Measurements from ENCODE around the gene RTL3.

Gene RTL3

GRCh38 chrX:78693536-78693935 lies 34.4 kb upstream of the RTL3 start:
- no peak for DNase-seq
- Histone ChIP-seq H2BK120ac (ENCODE audit: insufficient read depth, low read length, poor library complexity) (no peak overlapping the region), H3K9me3 (ENCODE audit: insufficient read depth, low read depth, low read length) (no peaks in the 10 kb centered on the region), H2BK12ac (ENCODE audit: low read length) (no peak overlapping the region), H3K4me2 (ENCODE audit: low read length) (no peak overlapping the region), H3K4me1 (ENCODE audit: control insufficient read depth in 1 of 2, insufficient read depth in 2 of 2, low read length in 2 of 2) (no peaks in the 10 kb centered on the region), H4K12ac (ENCODE audit: low read depth, low read length) (no peak overlapping the region), H3K4ac (ENCODE audit: low read depth, low read length) (no peak overlapping the region), H3K4me3 (ENCODE audit: low read depth, low read length) (no peak overlapping the region), H3K79me1 (ENCODE audit: low read length) (no peaks in the 10 kb centered on the region), H3K27me3 (ENCODE audit: insufficient read depth, low read length) (no peaks in the 10 kb centered on the region), H3K9ac (ENCODE audit: low read length) (no peak overlapping the region), H2AFZ (ENCODE audit: insufficient read depth, low read length, poor library complexity) (no peak overlapping the region), H4K91ac (ENCODE audit: low read depth, low read length) (no peak overlapping the region), H3K18ac (ENCODE audit: low read length) (no peak overlapping the region), H2AK5ac (ENCODE audit: low read length) (no peak overlapping the region), H4K8ac (ENCODE audit: low read depth, low read length) (no peak overlapping the region), H3K79me2 (ENCODE audit: control insufficient read depth, insufficient read depth, low read length, poor library complexity) (no peaks in the 10 kb centered on the region), H3K27ac (ENCODE audit: low read depth, low read length) (no peak overlapping the region), H2BK5ac (ENCODE audit: low read depth, low read length, poor library complexity) (no peak overlapping the region), H3K36me3 (ENCODE audit: control insufficient read depth in 1 of 2, insufficient read depth in 2 of 2, low read length in 2 of 2) (no peaks in the 10 kb centered on the region), H3K14ac (ENCODE audit: low read length) (no peak overlapping the region), H3K23ac (ENCODE audit: low read length) (no peak overlapping the region)
- WGBS (ENCODE audit: extremely low coverage, insufficient coverage, insufficient read length) = no CpG with 5 or more reads among the region's 3 CpGs

GRCh38 chrX:78693012-78693411 lies 33.9 kb upstream of the RTL3 start:
- Histone ChIP-seq H3K4me2 (ENCODE audit: low read length) (no peak overlapping the region), H3K4ac (ENCODE audit: low read depth, low read length) (no peak overlapping the region), H2AK5ac (ENCODE audit: low read length) (no peak overlapping the region), H3K36me3 (ENCODE audit: control insufficient read depth in 1 of 2, insufficient read depth in 2 of 2, low read length in 2 of 2) (no peaks in the 10 kb centered on the region), H3K9ac (ENCODE audit: low read length) (no peak overlapping the region), H2BK5ac (ENCODE audit: low read depth, low read length, poor library complexity) (no peak overlapping the region), H3K4me1 (ENCODE audit: control insufficient read depth in 1 of 2, insufficient read depth in 2 of 2, low read length in 2 of 2) (no peaks in the 10 kb centered on the region), H3K14ac (ENCODE audit: low read length) (no peak overlapping the region), H4K91ac (ENCODE audit: low read depth, low read length) (no peak overlapping the region), H3K9me3 (ENCODE audit: insufficient read depth, low read depth, low read length) (no peaks in the 10 kb centered on the region), H3K23ac (ENCODE audit: low read length) (no peak overlapping the region), H2BK120ac (ENCODE audit: insufficient read depth, low read length, poor library complexity) (no peak overlapping the region), H3K18ac (ENCODE audit: low read length) (no peak overlapping the region), H3K27me3 (ENCODE audit: insufficient read depth, low read length) (no peaks in the 10 kb centered on the region), H3K79me1 (ENCODE audit: low read length) (no peaks in the 10 kb centered on the region), H3K27ac (ENCODE audit: low read depth, low read length) (no peak overlapping the region), H3K79me2 (ENCODE audit: control insufficient read depth, insufficient read depth, low read length, poor library complexity) (no peaks in the 10 kb centered on the region), H4K12ac (ENCODE audit: low read depth, low read length) (no peak overlapping the region), H2BK12ac (ENCODE audit: low read length) (no peak overlapping the region), H4K8ac (ENCODE audit: low read depth, low read length) (no peak overlapping the region), H3K4me3 (ENCODE audit: low read depth, low read length) (no peak overlapping the region), H2AFZ (ENCODE audit: insufficient read depth, low read length, poor library complexity) (no peak overlapping the region)
- no CpG with 5 or more reads among the region's 3 CpGs for WGBS (ENCODE audit: extremely low coverage, insufficient coverage, insufficient read length)
- DNase-seq = no peak

GRCh38 chrX:78687586-78687985 lies 28.5 kb upstream of the RTL3 start:
- Histone ChIP-seq H2BK12ac (ENCODE audit: low read length) (no peak overlapping the region), H4K12ac (ENCODE audit: low read depth, low read length) (no peak overlapping the region), H3K79me2 (ENCODE audit: control insufficient read depth, insufficient read depth, low read length, poor library complexity) (no peaks in the 10 kb centered on the region), H3K4me1 (ENCODE audit: control insufficient read depth in 1 of 2, insufficient read depth in 2 of 2, low read length in 2 of 2) (no peaks in the 10 kb centered on the region), H2AFZ (ENCODE audit: insufficient read depth, low read length, poor library complexity) (no peak overlapping the region), H3K4me3 (ENCODE audit: low read depth, low read length) (no peak overlapping the region), H3K4ac (ENCODE audit: low read depth, low read length) (no peak overlapping the region), H4K91ac (ENCODE audit: low read depth, low read length) (no peak overlapping the region), H3K36me3 (ENCODE audit: control insufficient read depth in 1 of 2, insufficient read depth in 2 of 2, low read length in 2 of 2) (no peaks in the 10 kb centered on the region), H3K79me1 (ENCODE audit: low read length) (no peaks in the 10 kb centered on the region), H3K9ac (ENCODE audit: low read length) (no peak overlapping the region), H3K23ac (ENCODE audit: low read length) (no peak overlapping the region), H4K8ac (ENCODE audit: low read depth, low read length) (no peak overlapping the region), H2AK5ac (ENCODE audit: low read length) (no peak overlapping the region), H3K14ac (ENCODE audit: low read length) (no peak overlapping the region), H3K18ac (ENCODE audit: low read length) (no peak overlapping the region), H3K9me3 (ENCODE audit: insufficient read depth, low read depth, low read length) (no peaks in the 10 kb centered on the region), H2BK120ac (ENCODE audit: insufficient read depth, low read length, poor library complexity) (no peak overlapping the region), H2BK5ac (ENCODE audit: low read depth, low read length, poor library complexity) (no peak overlapping the region), H3K4me2 (ENCODE audit: low read length) (no peak overlapping the region), H3K27me3 (ENCODE audit: insufficient read depth, low read length) (no peaks in the 10 kb centered on the region), H3K27ac (ENCODE audit: low read depth, low read length) (no peak overlapping the region)
- no CpG with 5 or more reads among the region's 2 CpGs for WGBS (ENCODE audit: extremely low coverage, insufficient coverage, insufficient read length)
- DNase-seq = no peak

GRCh38 chrX:78673246-78673645 lies 14.1 kb upstream of the RTL3 start:
- Histone ChIP-seq H2BK5ac (ENCODE audit: low read depth, low read length, poor library complexity) (no peak overlapping the region), H2AK5ac (ENCODE audit: low read length) (no peak overlapping the region), H3K4me1 (ENCODE audit: control insufficient read depth in 1 of 2, insufficient read depth in 2 of 2, low read length in 2 of 2) (no peaks in the 10 kb centered on the region), H3K23ac (ENCODE audit: low read length) (no peak overlapping the region), H4K8ac (ENCODE audit: low read depth, low read length) (no peak overlapping the region), H3K18ac (ENCODE audit: low read length) (no peak overlapping the region), H3K79me1 (ENCODE audit: low read length) (no peaks in the 10 kb centered on the region), H3K79me2 (ENCODE audit: control insufficient read depth, insufficient read depth, low read length, poor library complexity) (no peaks in the 10 kb centered on the region), H3K4me2 (ENCODE audit: low read length) (no peak overlapping the region), H4K91ac (ENCODE audit: low read depth, low read length) (no peak overlapping the region), H3K27me3 (ENCODE audit: insufficient read depth, low read length) (no peaks in the 10 kb centered on the region), H2BK12ac (ENCODE audit: low read length) (no peak overlapping the region), H3K36me3 (ENCODE audit: control insufficient read depth in 1 of 2, insufficient read depth in 2 of 2, low read length in 2 of 2) (no peaks in the 10 kb centered on the region), H3K27ac (ENCODE audit: low read depth, low read length) (no peak overlapping the region), H3K9me3 (ENCODE audit: insufficient read depth, low read depth, low read length) (no peaks in the 10 kb centered on the region), H3K4me3 (ENCODE audit: low read depth, low read length) (no peak overlapping the region), H4K12ac (ENCODE audit: low read depth, low read length) (no peak overlapping the region), H2BK120ac (ENCODE audit: insufficient read depth, low read length, poor library complexity) (no peak overlapping the region), H3K9ac (ENCODE audit: low read length) (no peak overlapping the region), H3K4ac (ENCODE audit: low read depth, low read length) (no peak overlapping the region), H3K14ac (ENCODE audit: low read length) (no peak overlapping the region), H2AFZ (ENCODE audit: insufficient read depth, low read length, poor library complexity) (no peak overlapping the region)
- no peak for DNase-seq

GRCh38 chrX:78665342-78665741 lies 6.2 kb upstream of the RTL3 start:
- Histone ChIP-seq H3K14ac (ENCODE audit: low read length) (no peak overlapping the region), H2BK5ac (ENCODE audit: low read depth, low read length, poor library complexity) (no peak overlapping the region), H3K9ac (ENCODE audit: low read length) (no peak overlapping the region), H3K4ac (ENCODE audit: low read depth, low read length) (no peak overlapping the region), H2BK12ac (ENCODE audit: low read length) (no peak overlapping the region), H2AFZ (ENCODE audit: insufficient read depth, low read length, poor library complexity) (no peak overlapping the region), H3K79me2 (ENCODE audit: control insufficient read depth, insufficient read depth, low read length, poor library complexity) (no peaks in the 10 kb centered on the region), H3K4me2 (ENCODE audit: low read length) (no peak overlapping the region), H2BK120ac (ENCODE audit: insufficient read depth, low read length, poor library complexity) (no peak overlapping the region), H2AK5ac (ENCODE audit: low read length) (no peak overlapping the region), H4K12ac (ENCODE audit: low read depth, low read length) (no peak overlapping the region), H4K91ac (ENCODE audit: low read depth, low read length) (no peak overlapping the region), H3K27ac (ENCODE audit: low read depth, low read length) (no peak overlapping the region), H3K79me1 (ENCODE audit: low read length) (no peaks in the 10 kb centered on the region), H3K18ac (ENCODE audit: low read length) (no peak overlapping the region), H4K8ac (ENCODE audit: low read depth, low read length) (no peak overlapping the region), H3K36me3 (ENCODE audit: control insufficient read depth in 1 of 2, insufficient read depth in 2 of 2, low read length in 2 of 2) (no peaks in the 10 kb centered on the region), H3K9me3 (ENCODE audit: insufficient read depth, low read depth, low read length) (no peaks in the 10 kb centered on the region), H3K4me3 (ENCODE audit: low read depth, low read length) (no peak overlapping the region), H3K4me1 (ENCODE audit: control insufficient read depth in 1 of 2, insufficient read depth in 2 of 2, low read length in 2 of 2) (no peaks in the 10 kb centered on the region), H3K23ac (ENCODE audit: low read length) (no peak overlapping the region), H3K27me3 (ENCODE audit: insufficient read depth, low read length) (no peaks in the 10 kb centered on the region)
- DNase-seq = no peak

All from trophoblast cell (in vitro differentiated cells and primary cell).